Anterior cingulate cortex (tissue), 58 donors: ENCODE measurements around the gene SECTM1.
A peak's percentile ranks its signal among the peaks of the same experiment; 100 is the strongest.

ENCODE experiments used
- DNase-seq, 58 donors: peaks; one replicate each; lab custom pipeline; 2025; lab: John Stamatoyannopoulos, UW

Gene SECTM1

GRCh38 chr17:82287868-82288801 is 45.4 kb downstream of the SECTM1 start:
- no peak for DNase-seq

GRCh38 chr17:82287013-82287867 is 46.3 kb downstream of the SECTM1 start:
- DNase-seq, result no peak

DNA sequence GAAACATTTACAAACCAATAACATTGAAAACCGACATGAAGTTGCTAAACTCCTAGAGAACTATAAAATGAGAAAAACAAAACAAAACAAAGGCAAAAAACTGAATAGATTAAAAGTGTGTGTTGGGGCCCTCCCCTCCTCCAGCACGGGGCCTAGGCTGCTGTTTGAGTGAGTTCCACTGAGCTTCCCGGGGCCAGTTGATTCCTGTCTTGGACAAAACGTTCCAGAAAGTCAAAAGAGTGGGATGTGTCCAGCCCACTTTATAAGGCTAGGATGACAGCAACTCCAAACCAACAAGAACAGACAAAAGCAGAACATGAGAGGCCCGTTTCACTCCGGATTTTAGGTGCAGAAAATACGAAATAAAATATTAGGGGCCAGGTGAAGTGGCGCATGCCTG is 48.4 kb downstream of the SECTM1 start:
- no peak for DNase-seq

DNA sequence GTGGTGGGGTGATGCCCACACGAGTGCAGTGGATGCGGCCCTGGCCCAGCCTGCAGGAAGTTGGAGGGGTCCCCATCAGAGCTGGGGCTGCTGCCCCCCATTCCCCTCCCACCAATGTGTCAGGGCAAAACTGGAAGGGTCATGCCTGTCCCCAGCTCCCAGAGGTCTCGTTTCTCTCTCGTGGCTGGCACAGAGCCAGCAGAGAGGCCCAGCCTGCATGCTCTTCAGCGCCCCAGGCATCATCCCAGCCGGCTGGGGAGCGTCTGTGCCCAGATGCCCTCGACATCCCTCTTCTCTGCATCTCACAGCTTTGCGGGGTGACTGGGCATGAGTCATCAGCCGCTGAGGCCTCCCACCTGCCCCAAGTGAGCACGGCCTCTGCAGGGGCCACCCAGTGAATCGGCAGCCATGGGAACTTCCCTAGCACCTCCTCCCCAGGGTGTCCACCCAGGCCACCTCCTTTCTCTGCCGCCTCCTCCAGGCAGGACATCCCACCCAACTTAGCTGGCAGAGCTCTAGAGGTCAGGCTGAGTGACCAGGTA is 50.3 kb downstream of the SECTM1 start:
- no peak for DNase-seq

GRCh38 chr17:82282239-82283207 is 51.0 kb downstream of the SECTM1 start:
- no peak for DNase-seq

DNA sequence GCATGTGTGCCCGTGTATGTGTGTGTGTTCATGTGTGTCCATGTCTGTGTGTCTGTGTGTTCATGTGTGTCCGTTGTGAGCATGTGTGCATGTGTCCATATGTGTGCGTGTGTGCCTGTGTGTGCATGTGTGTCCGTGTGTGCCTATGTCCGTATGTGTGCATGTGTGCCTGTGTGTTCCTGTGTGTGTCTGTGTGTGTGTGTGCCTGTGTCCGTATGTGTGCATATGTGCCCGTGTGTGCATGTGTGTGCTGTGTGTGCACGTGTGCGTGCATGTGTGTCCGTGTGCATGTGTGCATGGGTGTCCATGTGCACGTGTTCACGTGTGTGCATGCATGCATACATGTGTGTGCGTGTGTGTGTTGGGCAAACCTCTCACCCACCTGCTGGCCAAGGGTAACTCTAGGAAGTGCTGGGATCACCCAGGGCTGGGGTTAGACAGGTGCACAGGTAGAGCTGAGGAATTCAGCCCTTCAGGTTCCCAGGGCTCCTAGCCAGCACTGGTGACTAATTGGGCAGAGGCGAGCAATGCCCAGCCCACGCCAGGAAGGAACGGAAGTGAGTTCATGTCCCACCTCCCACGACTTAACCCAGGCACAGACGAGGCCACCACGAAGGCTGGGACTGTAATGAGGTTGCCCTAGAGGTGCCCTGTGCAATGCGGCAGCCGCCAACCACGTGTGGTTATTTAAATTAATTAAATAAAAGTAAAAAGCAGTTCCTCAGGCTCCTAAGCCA is 51.9 kb downstream of the SECTM1 start:
- DNase-seq, result no peak

DNA sequence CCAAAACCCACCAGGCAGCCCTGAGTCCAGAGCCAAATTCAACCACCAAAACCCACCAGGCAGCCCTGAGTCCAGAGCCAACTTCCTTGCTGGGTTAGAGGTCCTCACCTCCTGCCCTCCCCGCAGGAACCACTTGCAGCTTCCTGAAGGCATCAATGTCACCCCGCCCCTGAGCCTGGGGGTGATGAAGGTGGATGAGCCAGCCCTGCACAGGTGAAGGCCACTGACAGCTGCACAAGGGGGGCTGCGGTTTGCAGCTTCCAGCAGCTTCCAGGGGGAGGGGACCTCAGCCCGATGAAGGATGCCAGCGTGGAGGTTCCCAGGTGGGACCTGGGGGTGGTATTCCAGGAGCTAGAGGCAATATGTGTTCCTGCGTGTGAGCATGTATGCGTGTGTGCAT is 52.5 kb downstream of the SECTM1 start:
- no peak for DNase-seq

DNA sequence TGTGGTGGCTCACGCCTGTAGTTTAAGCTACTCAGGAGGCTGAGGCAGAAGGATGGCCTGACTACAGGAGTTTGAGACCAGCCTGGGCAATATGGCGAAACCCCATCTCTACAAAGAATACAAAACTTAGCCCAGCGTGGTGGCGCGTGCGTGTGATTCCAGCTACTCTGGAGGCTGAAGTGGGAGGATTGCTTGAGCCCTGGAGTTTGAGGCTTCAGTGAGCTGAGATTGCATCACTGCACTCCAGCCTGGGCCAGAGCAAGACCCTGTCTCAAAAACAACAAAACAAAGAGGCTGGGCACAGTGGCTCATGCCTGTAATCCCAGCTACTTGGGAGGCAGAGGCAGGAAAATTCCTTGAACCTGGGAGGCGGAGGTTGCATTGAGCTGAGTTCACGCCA is 53.0 kb downstream of the SECTM1 start:
- DNase-seq, result no peak

DNA sequence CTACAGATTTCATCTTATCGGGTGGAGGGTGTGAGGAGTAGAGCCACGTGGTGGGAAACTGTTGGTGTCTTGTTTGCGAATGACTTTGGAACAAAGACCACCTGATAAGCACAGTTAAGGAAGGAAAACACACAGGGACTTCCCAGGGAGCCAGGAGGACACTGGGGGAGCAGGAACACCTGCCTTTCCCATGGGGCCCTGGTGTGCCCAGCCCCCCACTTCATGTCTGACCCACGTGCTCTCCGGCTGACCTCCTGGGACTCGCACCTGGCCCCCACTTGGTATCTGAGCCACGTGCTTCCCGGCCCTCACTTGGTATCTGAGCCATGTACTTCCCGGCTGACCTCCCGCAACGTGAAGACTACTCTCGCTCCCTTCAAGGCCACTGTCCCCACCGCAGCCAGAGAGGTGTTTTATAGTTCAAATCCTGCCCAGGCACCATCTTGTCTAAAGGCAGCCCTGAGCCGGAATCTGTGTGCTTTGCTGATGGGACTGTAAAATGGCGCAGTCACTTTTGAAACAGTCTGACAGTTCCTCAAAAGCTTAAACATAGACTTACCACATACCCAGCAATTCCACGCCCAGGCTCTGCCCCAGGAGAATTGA is 54.7 kb downstream of the SECTM1 start:
- DNase-seq, result no peak

DNA sequence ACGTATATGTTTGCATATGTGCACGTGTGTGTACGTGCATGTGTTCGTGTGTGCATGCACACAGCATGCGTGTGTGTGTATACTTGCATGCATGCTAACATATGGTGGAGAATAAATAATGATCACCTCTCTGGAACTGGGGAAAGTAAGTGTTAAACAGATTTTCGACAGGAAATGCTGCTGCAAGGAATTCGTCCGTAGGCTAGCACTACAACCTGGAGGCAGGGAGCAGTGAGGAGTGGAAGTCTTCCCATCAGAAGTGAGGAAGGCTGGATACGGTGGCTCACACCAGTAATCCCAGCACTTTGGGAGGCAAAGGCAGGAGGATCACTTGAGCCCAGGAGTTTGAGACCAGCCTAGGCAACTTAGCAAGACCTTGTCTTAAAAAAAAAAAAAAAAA is 55.3 kb downstream of the SECTM1 start:
- DNase-seq, result no peak

- DNase-seq, result peak in 9 of 58 donors; percentile 9 to 60 (median 18)
Measured at GRCh38 chr17:82277851-82278250, 55.7 kb downstream of the SECTM1 start.

GRCh38 chr17:82276938-82277337 is 56.6 kb downstream of the SECTM1 start:
- no peak for DNase-seq

DNA sequence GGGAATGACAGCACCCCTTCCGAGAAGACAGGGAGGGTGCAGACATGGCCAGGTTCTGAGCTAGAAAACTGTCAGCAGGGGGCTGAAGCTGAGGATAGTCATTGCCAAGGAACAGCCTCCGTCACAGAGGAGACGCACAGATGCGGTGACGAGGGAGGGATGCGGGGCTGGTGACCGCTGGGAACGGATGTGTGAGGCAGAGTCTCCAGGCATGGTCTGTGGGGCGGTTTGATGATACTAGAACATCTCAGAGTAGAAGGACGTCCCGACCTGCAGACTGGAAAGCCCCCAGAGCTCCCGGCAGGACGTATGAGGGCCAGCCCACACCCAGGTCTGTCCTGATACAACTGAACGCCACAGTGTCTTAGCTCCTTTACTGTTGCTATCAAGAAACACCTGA is 58.2 kb downstream of the SECTM1 start:
- no peak for DNase-seq

GRCh38 chr17:82274134-82275020 is 59.2 kb downstream of the SECTM1 start:
- no peak for DNase-seq

GRCh38 chr17:82273327-82274133 is 60.0 kb downstream of the SECTM1 start, which contains the start of gene CSNK1D:
Gene CSNK1D, minus strand, starts transcription at chr17:82273700. Its CDS starts 319 bp downstream, at chr17:82273381.
- DNase-seq, result peak; percentile 10 to 92 (median 82)

DNA sequence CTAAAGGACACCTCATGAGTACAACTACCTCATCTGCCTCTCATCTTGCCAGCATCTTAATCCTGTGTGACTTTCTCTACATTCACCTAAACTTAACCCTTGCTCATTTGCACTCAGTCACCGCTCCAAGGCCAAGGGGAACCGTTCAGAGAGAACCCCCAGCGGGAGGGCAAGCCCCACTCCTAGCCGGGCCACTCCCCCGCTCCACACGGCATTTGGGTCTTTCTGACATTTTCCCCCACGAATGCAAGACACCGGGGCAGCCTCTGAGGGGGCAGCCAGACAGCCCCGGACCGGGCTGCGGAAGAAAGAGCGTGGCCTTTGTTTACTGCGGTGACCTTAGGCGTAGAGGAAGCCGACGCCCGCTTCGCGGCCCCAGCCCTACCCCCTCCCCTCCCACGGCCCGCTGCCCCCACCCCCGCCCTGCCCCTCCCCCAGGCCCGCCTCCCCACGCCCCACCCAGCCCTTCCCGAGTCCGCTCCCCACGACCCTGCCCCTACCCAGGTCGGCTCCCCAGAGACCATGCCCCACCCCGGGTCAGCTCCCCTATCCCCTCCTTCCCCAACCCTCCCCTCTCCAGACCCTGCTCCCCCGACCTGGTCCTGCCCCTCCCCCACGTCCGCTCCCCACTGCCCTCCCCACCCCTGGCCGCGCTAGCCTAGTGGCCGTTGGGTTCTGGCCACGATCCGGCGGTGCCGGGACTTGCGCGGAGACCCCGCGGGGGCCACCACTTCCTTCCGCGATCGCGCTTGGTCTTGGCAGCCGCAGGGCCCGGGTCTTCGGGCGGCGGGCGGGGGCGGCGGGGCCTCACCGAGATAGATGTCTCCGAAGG is 60.9 kb downstream of the SECTM1 start:
- peak in 14 of 58 donors; percentile 21 to 70 (median 48) for DNase-seq
